SK-N-SH (cell line): ENCODE measurements around the gene PLXDC1.

Experiments used
- CTCF ChIP-seq: fragments of 200-600 bp; sonication (generic); IDR thresholded peaks from 2 replicates; pipeline ENCODE4 v1.6.1; 2017; ENCODE audit warnings: antibody characterized with exemption, mild to moderate bottlenecking, moderate library complexity
- EZH2phosphoT487 ChIP-seq: fragments of 200-600 bp; sonication (generic); IDR thresholded peaks from 2 replicates; pipeline ENCODE4 v1.6.1; 2017; ENCODE audit warnings: low read depth, mixed run types, mild to moderate bottlenecking, antibody characterized with exemption, moderate library complexity, borderline replicate concordance
- GABPA ChIP-seq: IDR thresholded peaks from 2 replicates; pipeline ENCODE4 v1.4.0; 2012; ENCODE audit warnings: low read depth, mild to moderate bottlenecking
- IRF3 ChIP-seq: fragments of 150-350 bp; IDR thresholded peaks from 2 replicates; pipeline ENCODE4 v1.6.1; 2016; ENCODE audit warnings: mild to moderate bottlenecking, low read depth, low read length
- MEF2A ChIP-seq: IDR thresholded peaks from 2 replicates; pipeline ENCODE4 v1.4.0; 2012; ENCODE audit warnings: low read depth, borderline replicate concordance
- NFIC ChIP-seq: IDR thresholded peaks from 2 replicates; pipeline ENCODE4 v1.4.0; 2012; ENCODE audit warnings: borderline replicate concordance
- PBX3 ChIP-seq: IDR thresholded peaks from 2 replicates; pipeline ENCODE4; 2012
- RAD21 ChIP-seq: IDR thresholded peaks from 2 replicates; pipeline ENCODE4 v1.6.1; 2012; ENCODE audit warnings: mild to moderate bottlenecking, low read length
- RFX5 ChIP-seq: IDR thresholded peaks from 2 replicates; pipeline ENCODE4 v1.6.1; 2012; ENCODE audit warnings: mild to moderate bottlenecking, improper control_type of control experiment, low read length

GRCh38 chr17:39045948-39046679 is 105.3 kb downstream of the PLXDC1 start:
- TF ChIP-seq CTCF (no peak), GABPA (no peak), EZH2phosphoT487 (no peak), RAD21 (no peak), RFX5 (no peak), MEF2A (no peak), NFIC (no peak), IRF3 (no peak), PBX3 (no peak)
